H1 (cell line): ENCODE measurements around the gene PTPRT. TPM values are rescaled to one million over a fixed set of nuclear protein-coding genes. Genes with fewer than 3 reads are reported as not detected.

Experiments
- ATF2 ChIP-seq: IDR thresholded peaks from 2 replicates; pipeline ENCODE4 v1.6.1; 2012; ENCODE audit warnings: low read length, inconsistent platforms
- BRCA1 ChIP-seq: IDR thresholded peaks from 2 replicates; pipeline ENCODE4 v1.6.1; 2012; ENCODE audit warnings: low read depth, low read length, improper control_type of control experiment
- HDAC6 ChIP-seq: IDR thresholded peaks from one replicate; pipeline ENCODE4 v1.7.1; 2012; ENCODE audit warnings: low read depth, mild to moderate bottlenecking, inconsistent platforms, low read length, moderate library complexity
- JUND ChIP-seq: IDR thresholded peaks from 2 replicates; pipeline ENCODE4 v1.6.1; 2011; ENCODE audit warnings: mild to moderate bottlenecking, improper control_type of control experiment, low read length
- MAFK ChIP-seq: IDR thresholded peaks from 2 replicates; pipeline ENCODE4 v1.6.1; 2012; ENCODE audit warnings: low read depth, mild to moderate bottlenecking, improper control_type of control experiment, low read length
- MAX ChIP-seq: IDR thresholded peaks from 2 replicates; pipeline ENCODE4 v1.6.1; 2012; ENCODE audit warnings: inconsistent platforms
- RNF2 ChIP-seq: fragments of 200-900, 300-1000 bp; sonication (generic); IDR thresholded peaks from 2 replicates; pipeline ENCODE4 v1.7.1; 2016; ENCODE audit warnings: borderline replicate concordance, low read depth, mild to moderate bottlenecking, antibody characterized with exemption, low read length; ENCODE audit not compliant: poor library complexity, severe bottlenecking; ENCODE audit errors: missing control alignments
- polyA plus RNA-seq, 7 experiments: library from polyadenylated mRNA; depleted of rRNA in 3 of 7; stranded (reverse) in 5 of 7; unstranded in 2 of 7; fragments of >200 nt in 5 of 7; fragments of 200-250 nt in 2 of 7; gene quantifications; 1 replicate in 5 of 7; 2 replicates in 1 of 7; 4 replicates in 1 of 7; pipeline versions ENCODE4 v1.2.1 to v1.2.3, GENCODE V29; 2011 to 2013; ENCODE audit warnings: missing spikeins in 2 of 7, mixed read lengths in 2 of 7
- total RNA-seq: library from RNA; stranded (reverse); fragmentation: NEBNext Ultra II Directional; extraction: Animal tissue kit (Norgen Biotek cat#: 25700); gene quantifications from 2 replicates; pipeline ENCODE4 v1.2.1, GENCODE V29; 2021

The PTPRT gene
- total and polyA plus RNA-seq, 2 of the 8 experiments (the other 6 are each of a cell fraction or from before 2014, with no cell fraction given): 0.33 to 1.8 TPM

GRCh38 chr20:42996141-42996540, 193.6 kb downstream of the PTPRT start (continued):
- TF ChIP-seq RNF2 (no peak), MAFK (no peak), MAX (no peak), ATF2 (no peak), HDAC6 (no peak), JUND (no peak), BRCA1 (no peak)
